Measurements from ENCODE around the gene GPX8.
A peak's percentile ranks its signal among the peaks of the same experiment; 100 is the strongest.

The GPX8 gene

DNA sequence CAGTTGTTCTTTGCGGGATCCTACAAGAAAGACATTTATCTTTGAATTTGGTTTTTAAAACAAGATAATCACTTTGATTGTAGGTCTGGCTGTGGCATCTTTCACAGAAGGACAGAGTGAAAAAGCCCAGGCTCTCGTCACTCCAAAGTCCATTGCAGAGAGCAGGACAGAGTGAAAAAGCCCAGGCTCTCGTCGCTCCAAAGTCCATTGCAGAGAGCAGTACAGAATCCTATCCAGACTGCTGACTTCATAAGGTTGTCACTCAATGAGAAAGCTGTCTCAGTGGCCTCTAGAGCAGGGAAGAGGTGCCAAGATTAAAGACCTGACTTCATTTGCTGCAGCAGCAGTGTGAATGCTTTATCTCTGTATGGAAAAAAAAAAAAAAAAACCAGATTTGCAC lies 16.3 kb upstream of the GPX8 start:
- Histone ChIP-seq H3K36me3 (ENCODE audit: control insufficient read depth, low read length) (no peaks in the 10 kb centered on the region), H3K4me3 (ENCODE audit: low read length) (no peak overlapping the region), H3F3A (ENCODE audit: control insufficient read depth, insufficient read depth) (no peaks in the 10 kb centered on the region), H3K27ac (ENCODE audit: low read depth, low read length) (no peak overlapping the region), H3K4me2 (ENCODE audit: low read length) (no peak overlapping the region), H3K27me3 (ENCODE audit: control insufficient read depth, low read length) (peaks cover 18% of the 10 kb centered on the region), H4K20me1 (ENCODE audit: control insufficient read depth, insufficient read depth, low read depth, low read length) (no peaks in the 10 kb centered on the region), H3K79me2 (ENCODE audit: control insufficient read depth, low read length) (no peaks in the 10 kb centered on the region), H3K9me3 (ENCODE audit: control insufficient read depth, insufficient read depth, low read length) (no peaks in the 10 kb centered on the region), H3K4me1 (ENCODE audit: control insufficient read depth, low read length) (peaks cover 3% of the 10 kb centered on the region; the same call in 1 of the 2 replicates), H3K9me2 (replicated peaks; ENCODE audit: control insufficient read depth, low read length) (no peaks in the 10 kb centered on the region)
- no peak for TF ChIP-seq EZH2phosphoT487 (IDR thresholded peaks at IDR 0.05; ENCODE audit: borderline replicate concordance, low read length)
- TF ChIP-seq, protein P1, sequence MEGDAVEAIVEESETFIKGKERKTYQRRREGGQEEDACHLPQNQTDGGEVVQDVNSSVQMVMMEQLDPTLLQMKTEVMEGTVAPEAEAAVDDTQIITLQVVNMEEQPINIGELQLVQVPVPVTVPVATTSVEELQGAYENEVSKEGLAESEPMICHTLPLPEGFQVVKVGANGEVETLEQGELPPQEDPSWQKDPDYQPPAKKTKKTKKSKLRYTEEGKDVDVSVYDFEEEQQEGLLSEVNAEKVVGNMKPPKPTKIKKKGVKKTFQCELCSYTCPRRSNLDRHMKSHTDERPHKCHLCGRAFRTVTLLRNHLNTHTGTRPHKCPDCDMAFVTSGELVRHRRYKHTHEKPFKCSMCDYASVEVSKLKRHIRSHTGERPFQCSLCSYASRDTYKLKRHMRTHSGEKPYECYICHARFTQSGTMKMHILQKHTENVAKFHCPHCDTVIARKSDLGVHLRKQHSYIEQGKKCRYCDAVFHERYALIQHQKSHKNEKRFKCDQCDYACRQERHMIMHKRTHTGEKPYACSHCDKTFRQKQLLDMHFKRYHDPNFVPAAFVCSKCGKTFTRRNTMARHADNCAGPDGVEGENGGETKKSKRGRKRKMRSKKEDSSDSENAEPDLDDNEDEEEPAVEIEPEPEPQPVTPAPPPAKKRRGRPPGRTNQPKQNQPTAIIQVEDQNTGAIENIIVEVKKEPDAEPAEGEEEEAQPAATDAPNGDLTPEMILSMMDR (IDR thresholded peaks at IDR 0.05; ENCODE audit: low read depth, low read length, poor library complexity, severe bottlenecking), result no peak

DNA sequence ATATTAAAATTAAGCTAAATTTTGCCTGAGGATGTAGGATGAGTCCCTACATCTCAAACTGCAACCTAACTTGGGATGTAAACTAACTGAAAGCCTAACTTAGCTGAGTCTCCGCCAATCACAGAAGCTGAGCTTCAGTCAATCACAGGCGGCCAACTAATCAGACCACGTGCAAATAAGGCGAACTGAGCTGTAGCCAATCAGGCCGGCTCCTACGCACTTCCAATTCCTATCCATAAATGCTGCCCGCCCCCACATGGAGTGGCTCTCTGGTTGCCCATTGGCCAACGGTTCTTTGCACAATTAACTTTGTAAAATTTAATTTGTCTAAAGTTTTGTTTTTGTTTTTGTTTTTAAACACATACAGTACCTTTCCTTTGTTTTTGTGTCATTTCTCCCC lies 13.9 kb upstream of the GPX8 start:
- Histone ChIP-seq H3K27me3 (ENCODE audit: control insufficient read depth, low read length) (peaks cover 18% of the 10 kb centered on the region), H3K9me2 (replicated peaks; ENCODE audit: control insufficient read depth, low read length) (no peaks in the 10 kb centered on the region), H3K4me2 (ENCODE audit: low read length) (no peak overlapping the region; the same call in 1 of the 2 replicates), H3F3A (ENCODE audit: control insufficient read depth, insufficient read depth) (no peaks in the 10 kb centered on the region), H3K4me1 (ENCODE audit: control insufficient read depth, low read length) (peaks cover 3% of the 10 kb centered on the region; the same call in 1 of the 2 replicates), H3K36me3 (ENCODE audit: control insufficient read depth, low read length) (no peaks in the 10 kb centered on the region), H3K27ac (ENCODE audit: low read depth, low read length) (no peak overlapping the region), H3K79me2 (ENCODE audit: control insufficient read depth, low read length) (no peaks in the 10 kb centered on the region), H3K4me3 (ENCODE audit: low read length) (no peak overlapping the region), H3K9me3 (ENCODE audit: control insufficient read depth, insufficient read depth, low read length) (no peaks in the 10 kb centered on the region), H4K20me1 (ENCODE audit: control insufficient read depth, insufficient read depth, low read depth, low read length) (no peaks in the 10 kb centered on the region)
- TF ChIP-seq, protein P1 (IDR thresholded peaks at IDR 0.05; ENCODE audit: low read depth, low read length, poor library complexity, severe bottlenecking), result no peak
- no peak for TF ChIP-seq EZH2phosphoT487 (IDR thresholded peaks at IDR 0.05; ENCODE audit: borderline replicate concordance, low read length)

DNA sequence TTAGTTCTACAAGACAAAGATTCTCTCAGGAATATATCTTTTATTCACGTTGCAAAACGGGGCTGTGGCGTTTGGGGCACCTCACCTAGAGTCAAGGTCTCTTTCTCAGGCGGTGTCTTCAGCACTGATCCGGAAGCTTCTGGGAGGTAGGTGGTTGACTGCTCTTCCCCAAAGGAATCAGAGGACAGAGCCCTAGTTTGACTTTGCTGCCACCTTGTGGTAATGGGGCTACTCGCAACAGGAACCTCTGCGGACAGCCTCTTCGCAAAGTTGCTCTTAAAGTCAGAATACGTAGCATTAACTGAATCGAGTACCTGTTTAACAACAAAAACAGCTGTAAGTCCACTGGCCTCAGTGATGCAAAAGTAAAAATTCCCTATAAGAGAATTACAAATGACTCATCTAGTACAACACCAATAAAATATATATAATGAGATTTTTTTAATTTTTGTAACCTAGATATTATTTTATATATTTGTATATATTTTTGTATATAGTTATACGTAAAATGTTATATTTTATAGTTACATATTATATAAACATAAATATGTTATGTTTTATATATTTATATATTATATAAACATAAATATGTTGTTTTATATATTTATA lies 13.3 kb upstream of the GPX8 start:
- Histone ChIP-seq H3K79me2 (ENCODE audit: control insufficient read depth, low read length) (no peaks in the 10 kb centered on the region), H3K36me3 (ENCODE audit: control insufficient read depth, low read length) (no peaks in the 10 kb centered on the region), H3F3A (ENCODE audit: control insufficient read depth, insufficient read depth) (no peaks in the 10 kb centered on the region), H3K9me2 (replicated peaks; ENCODE audit: control insufficient read depth, low read length) (no peaks in the 10 kb centered on the region), H3K27me3 (ENCODE audit: control insufficient read depth, low read length) (peaks cover 18% of the 10 kb centered on the region), H3K9me3 (ENCODE audit: control insufficient read depth, insufficient read depth, low read length) (no peaks in the 10 kb centered on the region), H3K4me3 (ENCODE audit: low read length) (no peak overlapping the region), H4K20me1 (ENCODE audit: control insufficient read depth, insufficient read depth, low read depth, low read length) (no peaks in the 10 kb centered on the region), H3K4me2 (ENCODE audit: low read length) (no peak overlapping the region; the same call in 1 of the 2 replicates), H3K4me1 (ENCODE audit: control insufficient read depth, low read length) (peaks cover 3% of the 10 kb centered on the region; the same call in 1 of the 2 replicates), H3K27ac (ENCODE audit: low read depth, low read length) (no peak overlapping the region)
- no peak for TF ChIP-seq EZH2phosphoT487 (IDR thresholded peaks at IDR 0.05; ENCODE audit: borderline replicate concordance, low read length)
- TF ChIP-seq, protein P1 (IDR thresholded peaks at IDR 0.05; ENCODE audit: low read depth, low read length, poor library complexity, severe bottlenecking), result peak; percentile 89
